GM12878 (cell line): ENCODE data around the gene TRIM32. TPM values are rescaled to one million over a fixed set of nuclear protein-coding genes. Genes with fewer than 3 reads are reported as not detected.
"Not testable (repeated sequence)": the region's sequence is repeated elsewhere in the genome, so short reads cannot be mapped to it uniquely, and the experiment has no call there.

Experiments used
- ATAC-seq: fragments of 200-7000 bp; cut with Tn5 transposase; 3 replicates; pipeline ENCODE4 v1.9.1; 2020; ENCODE audit warnings: mild to moderate bottlenecking, moderate library complexity
- BruUV-seq: library from RNA; stranded (reverse); fragments of 400-500 nt; replicated peaks from 2 replicates; lab custom pipeline; 2021; lab: Mats Ljungman, UMichigan
- CTCF ChIA-PET: fragments of 300-600 bp; sonication (Branson Sonifier 250); formaldehyde crosslinking; extraction: SDS; loops from one replicate; lab custom pipeline; 2021; ENCODE audit warnings: inconsistent platforms; lab: Yijun Ruan, JAX
- POLR2A ChIA-PET: fragments of 350-600 bp; formaldehyde crosslinking; extraction: SDS; loops from one replicate; lab custom pipeline; 2021; ENCODE audit warnings: inconsistent platforms; lab: Charles Lee
- RAD21 ChIA-PET: fragments of 300-600 bp; sonication (Branson Sonifier 250); formaldehyde crosslinking; loops from one replicate; lab custom pipeline; 2023; ENCODE audit warnings: antibody characterized with exemption; ENCODE audit not compliant: unreplicated experiment; lab: Charles Lee
- SMC1A ChIA-PET: fragments of 300-600 bp; sonication (Branson Sonifier 250); formaldehyde crosslinking; loops from one replicate; lab custom pipeline; 2023; ENCODE audit not compliant: unreplicated experiment, uncharacterized antibody; lab: Charles Lee
- DNase-seq: peaks from one replicate; pipeline ENCODE4 v3.0.0-alpha.2; 2011; ENCODE audit warnings: low read depth, low spot score
- FAIRE-seq: peaks from 3 replicates; lab custom pipeline; 2011; peaks lifted over from hg19 to GRCh38; lab: Jason Lieb, UNC
- H2AFZ ChIP-seq: 2 replicates; pipeline ENCODE4 v1.6.0; 2011; ENCODE audit warnings: low read depth, low read length, control low read depth; ENCODE audit not compliant: control insufficient read depth
- H3K27ac ChIP-seq: 2 replicates; pipeline ENCODE4 v1.5.1; 2011; ENCODE audit warnings: control low read depth; ENCODE audit not compliant: control insufficient read depth, insufficient read depth
- H3K27me3 ChIP-seq, 2 experiments: replicated peaks in 1 of 2; 2 replicates each; pipeline versions ENCODE4 v1.6.0 to v1.6.1; 2011; ENCODE audit warnings: low read length in 1 of 2; ENCODE audit not compliant: control insufficient read depth in 2 of 2, insufficient read depth in 2 of 2
- H3K36me3 ChIP-seq, 2 experiments: 2 replicates each; pipeline ENCODE4 v1.5.1; 2011; ENCODE audit warnings: low read length in 1 of 2; ENCODE audit not compliant: control insufficient read depth in 2 of 2, insufficient read depth in 2 of 2
- H3K4me1 ChIP-seq: 2 replicates; pipeline ENCODE4 v1.6.1; 2011; ENCODE audit warnings: mild to moderate bottlenecking, low read length, moderate library complexity, mixed read lengths; ENCODE audit not compliant: control insufficient read depth, insufficient read depth
- H3K4me2 ChIP-seq: 2 replicates; pipeline ENCODE4 v1.6.0; 2011; ENCODE audit warnings: control low read depth; ENCODE audit not compliant: control insufficient read depth, insufficient read depth
- H3K4me3 ChIP-seq: fragments of 200-600 bp; sonication (generic); 2 replicates; pipeline ENCODE4 v1.5.1; 2016
- H3K79me2 ChIP-seq: 2 replicates; pipeline ENCODE4 v1.6.0; 2011; ENCODE audit warnings: low read length; ENCODE audit not compliant: control insufficient read depth, insufficient read depth
- H3K9ac ChIP-seq: 2 replicates; pipeline ENCODE4 v1.8.0; 2011; ENCODE audit warnings: low read length, control low read depth, mixed read lengths; ENCODE audit not compliant: control insufficient read depth, insufficient read depth
- H3K9me3 ChIP-seq: replicated peaks from 3 replicates; pipeline ENCODE4 v1.5.1; 2011; ENCODE audit warnings: mild to moderate bottlenecking, low read length; ENCODE audit not compliant: control insufficient read depth, insufficient read depth
- H4K20me1 ChIP-seq: 2 replicates; pipeline ENCODE4 v1.6.0; 2011; ENCODE audit not compliant: control insufficient read depth, insufficient read depth
- CBX5 ChIP-seq: sonication (generic); IDR thresholded peaks from 2 replicates; pipeline ENCODE4 v1.6.1; 2016; ENCODE audit warnings: low read depth, moderate library complexity, mild to moderate bottlenecking, inconsistent platforms
- HDAC6 ChIP-seq: fragments of 200-600 bp; sonication (generic); IDR thresholded peaks from one replicate; pipeline ENCODE4 v1.8.0; 2017; ENCODE audit warnings: antibody characterized with exemption; ENCODE audit not compliant: unreplicated experiment
- IRF5 ChIP-seq: fragments of 450-650 bp; IDR thresholded peaks from 2 replicates; pipeline ENCODE4 v1.6.1; 2017; ENCODE audit warnings: borderline replicate concordance
- NFIC ChIP-seq: IDR thresholded peaks from 2 replicates; pipeline ENCODE4 v1.6.1; 2012; ENCODE audit warnings: low read depth, mild to moderate bottlenecking, inconsistent platforms, low read length, moderate library complexity
- PML ChIP-seq: IDR thresholded peaks from 2 replicates; pipeline ENCODE4 v1.6.1; 2012; ENCODE audit warnings: low read length, inconsistent platforms
- PRDM15 ChIP-seq: fragments of 450-650 bp; formaldehyde crosslinking; IDR thresholded peaks from 2 replicates; pipeline ENCODE4 v1.4.0; 2020; ENCODE audit warnings: mild to moderate bottlenecking, moderate library complexity
- SIN3A ChIP-seq: IDR thresholded peaks from 2 replicates; pipeline ENCODE4 v1.6.1; 2012; ENCODE audit warnings: low read depth, low read length, improper control_type of control experiment
- SIX5 ChIP-seq: IDR thresholded peaks from 2 replicates; pipeline ENCODE4 v1.6.1; 2011; ENCODE audit warnings: mild to moderate bottlenecking, low read depth, low read length, moderate library complexity; ENCODE audit not compliant: severe bottlenecking
- SP1 ChIP-seq: IDR thresholded peaks from one replicate; pipeline ENCODE4 v1.6.1; 2011; ENCODE audit warnings: low read depth, low read length
- SREBF1 ChIP-seq: IDR thresholded peaks from 2 replicates; pipeline ENCODE4 v1.6.1; 2012; ENCODE audit warnings: mild to moderate bottlenecking, low read length
- WGBS: methylation state at CpG from one replicate; pipeline ENCODE4 v1.1.6; 2016; ENCODE audit warnings: low lambda C conversion rate; ENCODE audit not compliant: insufficient replicate concordance, insufficient coverage; ENCODE audit errors: missing lambda C conversion rate; 5-methylcytosine and 5-hydroxymethylcytosine counted together
- in situ Hi-C: fragments of 300-500 bp; cut with MboI; formaldehyde crosslinking; loops from 9 replicates; pipeline ENCODE4 v1.14.3; 2018; ENCODE audit warnings: mixed read lengths
- intact Hi-C: fragments of 100-400 bp; cut with micrococcal nuclease; formaldehyde crosslinking; loops from one replicate; pipeline ENCODE4 v1.14.2; 2022; ENCODE audit not compliant: unreplicated experiment
- polyA plus RNA-seq, 11 experiments: library from polyadenylated mRNA; depleted of rRNA in 4 of 11; unstranded in 6 of 11; stranded (reverse) in 5 of 11; fragments of >200 nt; fragmentation: Nextera tagmentation in 4 of 11; fragmentation: Illumina TruSeq in 1 of 11; extraction: Ambion mirVana in 4 of 11; extraction: Trizol in 1 of 11; gene quantifications; 1 replicate in 1 of 11; 2 replicates in 10 of 11; pipeline versions ENCODE4 v1.2.1 to v1.2.3, GENCODE V29; 2011 to 2016; ENCODE audit warnings: inconsistent platforms in 2 of 11, missing spikeins in 2 of 11, low read depth in 1 of 11
- total RNA-seq, 4 experiments: library from RNA; depleted of rRNA in 3 of 4; stranded (reverse); fragments of >200 nt in 3 of 4; fragmentation: Illumina TruSeq in 1 of 4; extraction: Trizol in 1 of 4; gene quantifications; 2 replicates each; pipeline versions ENCODE4 v1.2.1 to v1.2.3, GENCODE V29; 2013 to 2021

Gene TRIM32
- total and polyA plus RNA-seq, 10 of the 15 experiments (the other 5 are each of a cell fraction or from before 2014, with no cell fraction given): 7.1 to 23.8 (median 12.2) TPM

- RAD21 ChIA-PET: interaction anchor here (1.0 kb wide), 1 partner anchor 47 kb away, joined by 3 read pairs; no protein-coding TSS in a partner anchor
- Histone ChIP-seq H3K79me2 (peaks cover 69% of the 10 kb centered on the region), H2AFZ (no peak overlapping the region), H3K9ac (no peak overlapping the region), H3K27ac (no peak overlapping the region), H3K4me1 (peaks cover 9% of the 10 kb centered on the region), H3K27me3 (no peaks in the 10 kb centered on the region), H3K4me3 (peak overlapping the region; percentile 92), H3K36me3 (no peaks in the 10 kb centered on the region)
- in situ Hi-C loops: no loop called here
- ATAC-seq: no peak
- CTCF ChIA-PET: no interaction called here
- no peak for DNase-seq
- 98% methylated on average over 3 of the region's 3 CpGs for WGBS
- BruUV-seq: no TSS peak
- SMC1A ChIA-PET: interaction anchor here (1.0 kb wide), 1 partner anchor 23 kb away, joined by 3 read pairs; no protein-coding TSS in a partner anchor
- TF ChIP-seq SIX5 (no peak), SREBF1 (no peak), PRDM15 (CRISPR knock-in tag) (no peak), SP1 (no peak), PML (no peak), HDAC6 (no peak), SIN3A (no peak), CBX5 (no peak), NFIC (no peak), IRF5 (no peak)
- TF ChIP-seq, all 136 proteins: peak for 0
- no peaks in the 10 kb centered on the region for H3K9me3 ChIP-seq
- no peak for FAIRE-seq
- H3K4me2 ChIP-seq: peak overlapping the region; percentile 15
- no peaks in the 10 kb centered on the region for H4K20me1 ChIP-seq
- intact Hi-C loops: no loop called here
- POLR2A ChIA-PET: no interaction called here
Observed at GRCh38 chr9:116689486-116690032, 2.5 kb downstream of the TRIM32 start.

- CTCF ChIA-PET: interaction anchor here (1.2 kb wide), 1 partner anchor 170 kb away, joined by 3 read pairs; no protein-coding TSS in a partner anchor
- BruUV-seq, H3K4me2 ChIP-seq, in situ Hi-C loops, H2AFZ ChIP-seq, intact Hi-C loops, H3K36me3 ChIP-seq, H3K9ac ChIP-seq, H3K4me1 ChIP-seq, ATAC-seq, FAIRE-seq, H3K27me3 ChIP-seq, H3K4me3 ChIP-seq, H3K9me3 ChIP-seq, DNase-seq, H4K20me1 ChIP-seq, H3K27ac ChIP-seq, POLR2A ChIA-PET: not testable (repeated sequence)
- peaks cover 76% of the 10 kb centered on the region for H3K79me2 ChIP-seq
- RAD21 ChIA-PET: interaction anchor here (1.0 kb wide), 1 partner anchor 46 kb away, joined by 3 read pairs; no protein-coding TSS in a partner anchor
- SMC1A ChIA-PET: interaction anchor here (1.0 kb wide), 1 partner anchor 10 kb away, joined by 3 read pairs; no protein-coding TSS in a partner anchor
Observed at GRCh38 chr9:116690805-116691204, 3.7 kb downstream of the TRIM32 start.
